OCI-LY1 (cell line): ENCODE data around the gene CCNT2.

Experiments used
- CTCF ChIP-seq: fragments of 200-600 bp; sonication (generic), shearing (Covaris generic); IDR thresholded peaks from 2 replicates; pipeline ENCODE4 v1.5.1; 2017; ENCODE audit warnings: mild to moderate bottlenecking, antibody characterized with exemption, low read length, moderate library complexity, mixed read lengths
- EZH2 ChIP-seq: fragments of 200-600 bp; sonication (generic), shearing (Covaris generic); IDR thresholded peaks from 2 replicates; pipeline ENCODE4 v1.8.0; 2017; ENCODE audit warnings: borderline replicate concordance, mixed run types, mild to moderate bottlenecking, antibody characterized with exemption, low read length, moderate library complexity, mixed read lengths

GRCh38 chr2:134946073-134946472 is 27.5 kb downstream of the CCNT2 start:
- TF ChIP-seq EZH2 (no peak), CTCF (no peak)
